IMR-90 (cell line): ENCODE data around the gene CDK8. TPM values are rescaled to one million over a fixed set of nuclear protein-coding genes. Genes with fewer than 3 reads are reported as not detected.
A peak's percentile ranks its signal among the peaks of the same experiment; 100 is the strongest.

ENCODE experiments used
- ATAC-seq: fragments of 200-7000 bp; cut with Tn5 transposase; 2 replicates; pipeline ENCODE4 v1.9.1; 2020; ENCODE audit warnings: low read depth, mild to moderate bottlenecking, moderate library complexity
- BruUV-seq: library from RNA; stranded (reverse); fragments of 400-500 nt; replicated peaks from 2 replicates; lab custom pipeline; 2021; lab: Mats Ljungman, UMichigan
- CTCF ChIA-PET: fragments of 300-600 bp; formaldehyde crosslinking; extraction: SDS; loops from one replicate; lab custom pipeline; 2021; ENCODE audit warnings: antibody characterized with exemption; lab: Yijun Ruan, JAX
- POLR2A ChIA-PET: fragments of 300-600 bp; sonication (Branson Sonifier 250); formaldehyde crosslinking; loops from one replicate; lab custom pipeline; 2022; ENCODE audit warnings: antibody characterized with exemption; ENCODE audit not compliant: unreplicated experiment; lab: Charles Lee
- DNase-seq: peaks from one replicate; pipeline ENCODE4 v3.0.0; 2013
- H2AFZ ChIP-seq: replicated peaks from 2 replicates; pipeline ENCODE3; 2013; ENCODE audit warnings: low read length, mild to moderate bottlenecking; ENCODE audit not compliant: poor library complexity
- H2AK5ac ChIP-seq: 2 replicates; pipeline ENCODE4 v1.6.1; 2013; ENCODE audit warnings: low read depth, low read length, inconsistent platforms
- H2AK9ac ChIP-seq: replicated peaks from 2 replicates; pipeline ENCODE3; 2013; ENCODE audit warnings: mild to moderate bottlenecking, low read depth, low read length, moderate library complexity; ENCODE audit not compliant: poor library complexity
- H2BK120ac ChIP-seq: 2 replicates; pipeline ENCODE4 v1.6.1; 2013; ENCODE audit warnings: low read depth, low read length, inconsistent platforms
- H2BK15ac ChIP-seq: 3 replicates; pipeline ENCODE4 v1.6.1; 2013; ENCODE audit warnings: low read depth, low read length, inconsistent platforms
- H2BK20ac ChIP-seq: 2 replicates; pipeline ENCODE4 v1.6.1; 2013; ENCODE audit warnings: low read depth, mild to moderate bottlenecking, inconsistent platforms, low read length, moderate library complexity
- H2BK5ac ChIP-seq: 2 replicates; pipeline ENCODE4 v1.6.1; 2013; ENCODE audit warnings: mild to moderate bottlenecking, low read depth, low read length, inconsistent platforms; ENCODE audit not compliant: poor library complexity, severe bottlenecking
- H3K14ac ChIP-seq: replicated peaks from 2 replicates; pipeline ENCODE4 v1.6.1; 2013; ENCODE audit warnings: low read depth, low read length, inconsistent platforms
- H3K18ac ChIP-seq: 2 replicates; pipeline ENCODE4 v1.6.1; 2013; ENCODE audit warnings: low read depth, low read length, control low read depth
- H3K23ac ChIP-seq: 2 replicates; pipeline ENCODE4 v1.6.1; 2013; ENCODE audit warnings: low read depth, low read length, inconsistent platforms
- H3K27ac ChIP-seq: 2 replicates; pipeline ENCODE4 v1.5.1; 2013; ENCODE audit warnings: mild to moderate bottlenecking, control low read depth, low read length; ENCODE audit not compliant: insufficient read depth
- H3K27me3 ChIP-seq: 2 replicates; pipeline ENCODE4 v1.6.1; 2013; ENCODE audit warnings: low read length; ENCODE audit not compliant: control insufficient read depth, insufficient read depth
- H3K36me3 ChIP-seq: 2 replicates; pipeline ENCODE4 v1.6.1; 2013; ENCODE audit warnings: low read length, mixed read lengths; ENCODE audit not compliant: control insufficient read depth, insufficient read depth
- H3K4ac ChIP-seq: 2 replicates; pipeline ENCODE4 v1.6.1; 2013; ENCODE audit warnings: low read depth, low read length, inconsistent platforms
- H3K4me1 ChIP-seq: 2 replicates; pipeline ENCODE4 v1.6.1; 2013; ENCODE audit warnings: low read length, mixed read lengths; ENCODE audit not compliant: control insufficient read depth, insufficient read depth
- H3K4me2 ChIP-seq: 2 replicates; pipeline ENCODE4 v1.6.1; 2013; ENCODE audit warnings: low read depth, mild to moderate bottlenecking, control low read depth, low read length, moderate library complexity
- H3K4me3 ChIP-seq: 2 replicates; pipeline ENCODE4 v1.5.1; 2013; ENCODE audit warnings: low read depth, mild to moderate bottlenecking, control low read depth, low read length, moderate library complexity; ENCODE audit not compliant: insufficient read depth
- H3K56ac ChIP-seq: 2 replicates; pipeline ENCODE4 v1.6.1; 2013; ENCODE audit warnings: low read length, inconsistent platforms; ENCODE audit not compliant: insufficient read depth; ENCODE audit errors: extremely low read depth
- H3K79me1 ChIP-seq, 2 experiments: 2 replicates each; pipeline ENCODE4 v1.6.1; 2013; ENCODE audit warnings: low read length in 2 of 2, inconsistent platforms in 1 of 2, low read depth in 1 of 2
- H3K9ac ChIP-seq: 2 replicates; pipeline ENCODE4 v1.6.1; 2013; ENCODE audit warnings: low read depth, low read length, control low read depth
- H3K9me1 ChIP-seq: 2 replicates; pipeline ENCODE4 v1.6.1; 2013; ENCODE audit warnings: low read length, inconsistent platforms; ENCODE audit not compliant: insufficient read depth
- H3K9me3 ChIP-seq: 2 replicates; pipeline ENCODE4 v1.6.1; 2013; ENCODE audit warnings: low read length; ENCODE audit not compliant: control insufficient read depth, insufficient read depth
- H4K20me1 ChIP-seq: 2 replicates; pipeline ENCODE4 v1.6.1; 2013; ENCODE audit warnings: low read length, inconsistent platforms; ENCODE audit not compliant: insufficient read depth
- H4K5ac ChIP-seq: 2 replicates; pipeline ENCODE4 v1.6.1; 2013; ENCODE audit warnings: mild to moderate bottlenecking, low read depth, low read length, control low read depth
- H4K8ac ChIP-seq, 2 experiments: 2 replicates each; pipeline ENCODE4 v1.6.1; 2013; ENCODE audit warnings: low read depth in 2 of 2, low read length in 2 of 2, control low read depth in 1 of 2, inconsistent platforms in 1 of 2
- H4K91ac ChIP-seq: 2 replicates; pipeline ENCODE4 v1.6.1; 2013; ENCODE audit warnings: low read depth, low read length, inconsistent platforms; ENCODE audit not compliant: insufficient read depth
- BHLHE40 ChIP-seq: fragments of 150-350 bp; IDR thresholded peaks from 2 replicates; pipeline ENCODE4 v1.6.1; 2016; ENCODE audit warnings: mild to moderate bottlenecking, low read depth, low read length
- CEBPB ChIP-seq: IDR thresholded peaks from 2 replicates; pipeline ENCODE4 v1.6.1; 2012; ENCODE audit warnings: low read depth, low read length, improper control_type of control experiment
- CHD1 ChIP-seq: IDR thresholded peaks from 2 replicates; pipeline ENCODE4 v1.6.1; 2012; ENCODE audit warnings: low read depth, low read length, improper control_type of control experiment
- MAZ ChIP-seq: IDR thresholded peaks from 2 replicates; pipeline ENCODE4 v1.6.1; 2012; ENCODE audit warnings: low read depth, mild to moderate bottlenecking, low read length, improper control_type of control experiment, moderate library complexity, borderline replicate concordance
- MXI1 ChIP-seq: IDR thresholded peaks from 2 replicates; pipeline ENCODE4 v1.6.1; 2012; ENCODE audit warnings: low read depth, mild to moderate bottlenecking, low read length, moderate library complexity, borderline replicate concordance
- NFE2L2 ChIP-seq: fragments of 150-350 bp; IDR thresholded peaks from 2 replicates; pipeline ENCODE4 v1.6.1; 2016; ENCODE audit warnings: low read depth, mild to moderate bottlenecking, low read length
- POLR2A ChIP-seq: IDR thresholded peaks from 2 replicates; pipeline ENCODE4 v1.6.1; 2012; ENCODE audit warnings: mild to moderate bottlenecking, low read depth, low read length
- RAD21 ChIP-seq: IDR thresholded peaks from 2 replicates; pipeline ENCODE4 v1.6.1; 2012; ENCODE audit warnings: low read length, improper control_type of control experiment
- RFX5 ChIP-seq: IDR thresholded peaks from 2 replicates; pipeline ENCODE4 v1.8.0; 2012; ENCODE audit warnings: low read depth, mild to moderate bottlenecking, low read length, moderate library complexity
- WGBS, 2 experiments: methylation state at CpG; one replicate each; pipeline versions ENCODE4 v1.1.5 to v1.1.7; 2013; ENCODE audit warnings: missing lambda C conversion rate in 2 of 2; ENCODE audit not compliant: insufficient read length in 1 of 2; ENCODE audit errors: extremely low coverage in 2 of 2; 5-methylcytosine and 5-hydroxymethylcytosine counted together
- dilution Hi-C: fragments of 300-500 bp; cut with HindIII; formaldehyde crosslinking; loops from one replicate; pipeline ENCODE4 v1.14.3; 2018; ENCODE audit warnings: low sequenced_read_pairs; ENCODE audit not compliant: unreplicated experiment
- in situ Hi-C: fragments of 300-500 bp; cut with MboI; formaldehyde crosslinking; loops from 3 replicates; pipeline ENCODE4 v1.14.3; 2019; ENCODE audit warnings: low sequenced_read_pairs, inconsistent platforms, mixed read lengths
- intact Hi-C: fragments of 100-400 bp; cut with micrococcal nuclease; formaldehyde crosslinking; loops from 2 replicates; pipeline ENCODE4 v1.10.0; 2022
- polyA plus RNA-seq, 3 experiments: library from polyadenylated mRNA; depleted of rRNA; stranded (reverse); fragments of >200 nt; gene quantifications; 2 replicates each; pipeline ENCODE4 v1.2.3, GENCODE V29; 2012; ENCODE audit warnings: low replicate concordance in 1 of 3
- total RNA-seq: library from RNA; depleted of rRNA; stranded (reverse); fragments of >200 nt; gene quantifications from 2 replicates; pipeline ENCODE4 v1.2.3, GENCODE V29; 2012
- TF ChIP-seq, protein P1 (sequence below): conservative IDR thresholded peaks from 2 replicates; pipeline ENCODE4 v1.5.1; 2012; ENCODE audit warnings: mild to moderate bottlenecking, low read depth, low read length, improper control_type of control experiment
- TF ChIP-seq, protein P2 (sequence below): fragments of 150-350 bp; IDR thresholded peaks from 2 replicates; pipeline ENCODE4 v1.6.1; 2017; ENCODE audit warnings: mild to moderate bottlenecking, antibody characterized with exemption, low read length, low read depth
- TF ChIP-seq, protein P3 (sequence below): fragments of 150-350 bp; IDR thresholded peaks from 2 replicates; pipeline ENCODE4 v1.6.1; 2016; ENCODE audit warnings: low read depth, mild to moderate bottlenecking, low read length, moderate library complexity, borderline replicate concordance

CDK8 gene
- total and polyA plus RNA-seq, 2 of the 4 experiments (the other 2 are of a cell fraction), result 15.4 to 19.0 TPM

DNA sequence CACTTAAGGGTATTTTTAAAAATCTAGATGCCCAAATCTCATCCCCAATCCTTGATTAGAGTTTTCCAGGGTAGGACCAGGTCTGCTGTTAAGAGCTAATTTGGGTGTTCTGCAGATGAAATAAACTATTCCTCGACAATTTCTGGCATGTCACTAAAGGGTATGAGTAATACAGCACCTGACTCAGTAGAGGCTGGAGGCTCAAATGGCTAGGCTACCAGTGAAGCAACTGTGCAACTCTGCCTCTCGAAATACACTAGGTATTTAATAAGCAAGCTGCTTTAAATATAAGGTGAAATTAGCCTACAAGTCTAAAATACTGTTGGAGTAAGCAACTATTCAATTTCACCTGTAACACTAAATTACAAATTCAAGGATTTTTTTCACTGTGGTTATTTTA lies 33.4 kb upstream of the CDK8 start:
- Histone ChIP-seq H3K9me1 (peaks cover 3% of the 10 kb centered on the region; the same call in 1 of the 2 replicates), H3K14ac (no peak overlapping the region), H3K23ac (no peak overlapping the region), H3K9me3 (no peaks in the 10 kb centered on the region), H4K20me1 (no peaks in the 10 kb centered on the region; the same call in 1 of the 2 replicates), H3K79me1 (peaks cover 10 to 30% of the 10 kb centered on the region in 2 experiments), H3K9ac (no peak overlapping the region), H2AK9ac (no peak overlapping the region), H3K4me1 (0 out of 2 replicates have a peak, but pooled peaks cover 2% of the 10 kb centered on the region), H3K4me3 (no peak overlapping the region), H3K27me3 (no peaks in the 10 kb centered on the region), H2BK5ac (no peak overlapping the region), H2AFZ (no peak overlapping the region), H3K4ac (no peak overlapping the region), H3K36me3 (peaks cover 9% of the 10 kb centered on the region), H4K91ac (no peak overlapping the region), H3K4me2 (peak overlapping the region; percentile 25), H2BK20ac (no peak overlapping the region), H2BK15ac (no peak overlapping the region), H3K27ac (no peak overlapping the region), H2AK5ac (no peak overlapping the region), H2BK120ac (no peak overlapping the region), H4K5ac (no peak overlapping the region), H4K8ac (no peak overlapping the region), H3K56ac (0 out of 2 replicates have a peak overlapping the region, but pooled peaks have one; percentile 2), H3K18ac (no peak overlapping the region)
- no CpG with 5 or more reads among the region's 2 CpGs for WGBS, 2 experiments
- dilution Hi-C loops (no loop called here), intact Hi-C loops (loop anchor here (2.0 kb wide), 1 partner anchor 34 kb away; no protein-coding TSS in a partner anchor), in situ Hi-C loops (no loop called here)
- BruUV-seq, result no TSS peak
- no peak for TF ChIP-seq MXI1
- no peak for TF ChIP-seq MAZ
- TF ChIP-seq RFX5, result no peak
- no peak for TF ChIP-seq BHLHE40
- TF ChIP-seq POLR2A, result no peak
- peak; percentile 60; the same call in 1 of the 2 replicates for TF ChIP-seq CEBPB
- TF ChIP-seq CHD1, result no peak
- no peak for TF ChIP-seq RAD21
- TF ChIP-seq, protein P1, sequence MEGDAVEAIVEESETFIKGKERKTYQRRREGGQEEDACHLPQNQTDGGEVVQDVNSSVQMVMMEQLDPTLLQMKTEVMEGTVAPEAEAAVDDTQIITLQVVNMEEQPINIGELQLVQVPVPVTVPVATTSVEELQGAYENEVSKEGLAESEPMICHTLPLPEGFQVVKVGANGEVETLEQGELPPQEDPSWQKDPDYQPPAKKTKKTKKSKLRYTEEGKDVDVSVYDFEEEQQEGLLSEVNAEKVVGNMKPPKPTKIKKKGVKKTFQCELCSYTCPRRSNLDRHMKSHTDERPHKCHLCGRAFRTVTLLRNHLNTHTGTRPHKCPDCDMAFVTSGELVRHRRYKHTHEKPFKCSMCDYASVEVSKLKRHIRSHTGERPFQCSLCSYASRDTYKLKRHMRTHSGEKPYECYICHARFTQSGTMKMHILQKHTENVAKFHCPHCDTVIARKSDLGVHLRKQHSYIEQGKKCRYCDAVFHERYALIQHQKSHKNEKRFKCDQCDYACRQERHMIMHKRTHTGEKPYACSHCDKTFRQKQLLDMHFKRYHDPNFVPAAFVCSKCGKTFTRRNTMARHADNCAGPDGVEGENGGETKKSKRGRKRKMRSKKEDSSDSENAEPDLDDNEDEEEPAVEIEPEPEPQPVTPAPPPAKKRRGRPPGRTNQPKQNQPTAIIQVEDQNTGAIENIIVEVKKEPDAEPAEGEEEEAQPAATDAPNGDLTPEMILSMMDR, result no peak
- TF ChIP-seq, protein P2, sequence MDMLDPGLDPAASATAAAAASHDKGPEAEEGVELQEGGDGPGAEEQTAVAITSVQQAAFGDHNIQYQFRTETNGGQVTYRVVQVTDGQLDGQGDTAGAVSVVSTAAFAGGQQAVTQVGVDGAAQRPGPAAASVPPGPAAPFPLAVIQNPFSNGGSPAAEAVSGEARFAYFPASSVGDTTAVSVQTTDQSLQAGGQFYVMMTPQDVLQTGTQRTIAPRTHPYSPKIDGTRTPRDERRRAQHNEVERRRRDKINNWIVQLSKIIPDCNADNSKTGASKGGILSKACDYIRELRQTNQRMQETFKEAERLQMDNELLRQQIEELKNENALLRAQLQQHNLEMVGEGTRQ, result peak; percentile 47; the same call in 1 of the 2 replicates
- TF ChIP-seq NFE2L2, result no peak
- TF ChIP-seq, protein P3, sequence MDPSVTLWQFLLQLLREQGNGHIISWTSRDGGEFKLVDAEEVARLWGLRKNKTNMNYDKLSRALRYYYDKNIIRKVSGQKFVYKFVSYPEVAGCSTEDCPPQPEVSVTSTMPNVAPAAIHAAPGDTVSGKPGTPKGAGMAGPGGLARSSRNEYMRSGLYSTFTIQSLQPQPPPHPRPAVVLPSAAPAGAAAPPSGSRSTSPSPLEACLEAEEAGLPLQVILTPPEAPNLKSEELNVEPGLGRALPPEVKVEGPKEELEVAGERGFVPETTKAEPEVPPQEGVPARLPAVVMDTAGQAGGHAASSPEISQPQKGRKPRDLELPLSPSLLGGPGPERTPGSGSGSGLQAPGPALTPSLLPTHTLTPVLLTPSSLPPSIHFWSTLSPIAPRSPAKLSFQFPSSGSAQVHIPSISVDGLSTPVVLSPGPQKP, result no peak
- ChIA-PET CTCF (no interaction called here), POLR2A (no interaction called here)
- ATAC-seq (no peak), DNase-seq (peak; percentile 68)
